Neural cell (in vitro differentiated cells): Measurements from ENCODE around the gene RPL36A. TPM values are rescaled to one million over a fixed set of nuclear protein-coding genes. Genes with fewer than 3 reads are reported as not detected.
A peak's percentile ranks its signal among the peaks of the same experiment; 100 is the strongest.

Experiments
- H2AFZ ChIP-seq: fragments of 200-600, 300-800 bp; sonication (generic), shearing (Covaris generic); 2 replicates; pipeline ENCODE4 v1.6.0; 2014; ENCODE audit warnings: low read depth, mild to moderate bottlenecking, antibody characterized with exemption, low read length, moderate library complexity
- H3F3A ChIP-seq: fragments of 200-600 bp; shearing (Covaris generic); 2 replicates; pipeline ENCODE4 v1.6.1; 2016; ENCODE audit warnings: mild to moderate bottlenecking, moderate library complexity, mixed read lengths, antibody characterized with exemption, low read length; ENCODE audit not compliant: insufficient read depth, poor library complexity, severe bottlenecking
- H3K27ac ChIP-seq: fragments of 200-600, 300-800 bp; sonication (generic), shearing (Covaris generic); 2 replicates; pipeline ENCODE4 v1.5.1; 2014; ENCODE audit warnings: mild to moderate bottlenecking, low read length, moderate library complexity
- H3K27me3 ChIP-seq: fragments of 300-800, 200-600 bp; sonication (generic), shearing (Covaris generic); 2 replicates; pipeline ENCODE4 v1.6.0; 2014; ENCODE audit warnings: mild to moderate bottlenecking, low read depth, low read length, moderate library complexity; ENCODE audit not compliant: insufficient read depth
- H3K36me3 ChIP-seq: fragments of 300-800, 200-600 bp; sonication (generic), shearing (Covaris generic); 2 replicates; pipeline ENCODE4 v1.5.1; 2014; ENCODE audit warnings: mild to moderate bottlenecking, antibody characterized with exemption, low read length, moderate library complexity; ENCODE audit not compliant: insufficient read depth
- H3K4me2 ChIP-seq: fragments of 300-800, 200-600 bp; sonication (generic), shearing (Covaris generic); 2 replicates; pipeline ENCODE4 v1.6.0; 2014; ENCODE audit warnings: mild to moderate bottlenecking, low read length
- H3K4me3 ChIP-seq: fragments of 300-800, 200-600 bp; sonication (generic), shearing (Covaris generic); 2 replicates; pipeline ENCODE4 v1.5.1; 2014; ENCODE audit warnings: mild to moderate bottlenecking, low read length, moderate library complexity
- H3K79me2 ChIP-seq: fragments of 200-600 bp; shearing (Covaris generic); replicated peaks from 2 replicates; pipeline ENCODE4 v1.6.0; 2014; ENCODE audit warnings: mild to moderate bottlenecking, low read length, moderate library complexity; ENCODE audit not compliant: insufficient read depth
- H3K9ac ChIP-seq: fragments of 300-800, 200-600 bp; sonication (generic), shearing (Covaris generic); 2 replicates; pipeline ENCODE4 v1.6.1; 2016; ENCODE audit warnings: mild to moderate bottlenecking, low read length, mixed read lengths
- H3K9me2 ChIP-seq: fragments of 200-600 bp; shearing (Covaris generic); 2 replicates; pipeline ENCODE4 v1.6.1; 2016; ENCODE audit warnings: mild to moderate bottlenecking, low read length, mixed read lengths; ENCODE audit not compliant: insufficient read depth
- H3K9me3 ChIP-seq: fragments of 200-600, 300-800 bp; sonication (generic), shearing (Covaris generic); 2 replicates; pipeline ENCODE4 v1.6.1; 2016; ENCODE audit warnings: mild to moderate bottlenecking, mixed run types, low read length, moderate library complexity, mixed read lengths
- H4K20me1 ChIP-seq: fragments of 200-600 bp; shearing (Covaris generic); 2 replicates; pipeline ENCODE4 v1.6.1; 2016; ENCODE audit warnings: mild to moderate bottlenecking, mixed run types; ENCODE audit not compliant: insufficient read depth
- EP300 ChIP-seq: fragments of 450-650 bp; conservative IDR thresholded peaks from 2 replicates; pipeline ENCODE4 v1.6.1; 2014; ENCODE audit warnings: antibody characterized with exemption, mild to moderate bottlenecking, moderate library complexity; ENCODE audit not compliant: poor library complexity, severe bottlenecking
- EZH2 ChIP-seq: fragments of 200-600, 300-800 bp; shearing (Covaris generic), sonication (generic); IDR thresholded peaks from 2 replicates; pipeline ENCODE4 v1.6.1; 2014; ENCODE audit warnings: antibody characterized with exemption, low read length, borderline replicate concordance, mild to moderate bottlenecking; ENCODE audit not compliant: insufficient read depth, poor library complexity, severe bottlenecking
- MXI1 ChIP-seq: fragments of 450-650 bp; conservative IDR thresholded peaks from 2 replicates; pipeline ENCODE4 v1.6.1; 2014; ENCODE audit warnings: antibody characterized with exemption, mild to moderate bottlenecking; ENCODE audit not compliant: poor library complexity, severe bottlenecking
- POLR2AphosphoS5 ChIP-seq: IDR thresholded peaks from 2 replicates; pipeline ENCODE4 v1.6.1; 2012
- RAD21 ChIP-seq: fragments of 450-650 bp; conservative IDR thresholded peaks from 2 replicates; pipeline ENCODE4 v1.6.1; 2014; ENCODE audit warnings: antibody characterized with exemption, mild to moderate bottlenecking, moderate library complexity
- SMC3 ChIP-seq: fragments of 450-650 bp; conservative IDR thresholded peaks from 2 replicates; pipeline ENCODE4 v1.6.1; 2014; ENCODE audit warnings: antibody characterized with exemption, mild to moderate bottlenecking, moderate library complexity; ENCODE audit not compliant: poor library complexity
- TAF1 ChIP-seq: IDR thresholded peaks from 2 replicates; pipeline ENCODE4 v1.6.1; 2012; ENCODE audit warnings: low read depth
- polyA plus RNA-seq: library from polyadenylated mRNA; depleted of rRNA; stranded (reverse); fragments of >200 nt; gene quantifications from 2 replicates; pipeline ENCODE4 v1.2.3, GENCODE V29; 2014
- TF ChIP-seq, protein P1 (sequence below): IDR thresholded peaks from 2 replicates; pipeline ENCODE4 v1.6.1; 2012; ENCODE audit warnings: borderline replicate concordance
- TF ChIP-seq, protein P2 (sequence below): fragments of 450-650 bp; IDR thresholded peaks from 2 replicates; pipeline ENCODE4 v1.5.1; 2014; ENCODE audit warnings: antibody characterized with exemption, mild to moderate bottlenecking, moderate library complexity; ENCODE audit not compliant: poor library complexity, severe bottlenecking

RPL36A gene
- polyA plus RNA-seq, 1 donor from 2014 or later = 1,978 TPM

DNA sequence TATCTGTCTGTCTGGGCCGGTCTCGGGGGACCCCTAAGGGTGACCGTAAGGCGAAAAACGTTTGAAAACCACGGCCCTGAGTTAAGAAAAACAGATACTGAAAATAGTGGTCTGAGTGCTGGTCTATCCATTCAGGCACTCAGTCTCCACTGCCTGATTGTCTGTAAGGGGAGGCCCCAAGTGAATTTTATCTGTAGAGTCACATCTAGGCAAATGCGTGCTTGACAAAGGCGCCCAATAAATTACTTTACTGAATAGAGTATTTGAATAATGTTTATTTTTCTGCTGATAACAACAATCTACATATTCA, 17.7 kb downstream of the RPL36A start:
- H2AFZ ChIP-seq = peak overlapping the region; percentile 21
- H3K9me2 ChIP-seq = no peaks in the 10 kb centered on the region
- no peaks in the 10 kb centered on the region for H3F3A ChIP-seq
- H4K20me1 ChIP-seq = no peaks in the 10 kb centered on the region
- peak overlapping the region; percentile 79 for H3K4me3 ChIP-seq
- H3K27ac ChIP-seq = peak overlapping the region; percentile 96
- peaks cover 34% of the 10 kb centered on the region for H3K79me2 ChIP-seq
- H3K9ac ChIP-seq = peak overlapping the region; percentile 89
- no peaks in the 10 kb centered on the region for H3K27me3 ChIP-seq
- H3K36me3 ChIP-seq = no peaks in the 10 kb centered on the region
- H3K4me2 ChIP-seq = no peak overlapping the region
- TF ChIP-seq EP300 = no peak
- no peak for TF ChIP-seq POLR2AphosphoS5
- TF ChIP-seq, protein P1, sequence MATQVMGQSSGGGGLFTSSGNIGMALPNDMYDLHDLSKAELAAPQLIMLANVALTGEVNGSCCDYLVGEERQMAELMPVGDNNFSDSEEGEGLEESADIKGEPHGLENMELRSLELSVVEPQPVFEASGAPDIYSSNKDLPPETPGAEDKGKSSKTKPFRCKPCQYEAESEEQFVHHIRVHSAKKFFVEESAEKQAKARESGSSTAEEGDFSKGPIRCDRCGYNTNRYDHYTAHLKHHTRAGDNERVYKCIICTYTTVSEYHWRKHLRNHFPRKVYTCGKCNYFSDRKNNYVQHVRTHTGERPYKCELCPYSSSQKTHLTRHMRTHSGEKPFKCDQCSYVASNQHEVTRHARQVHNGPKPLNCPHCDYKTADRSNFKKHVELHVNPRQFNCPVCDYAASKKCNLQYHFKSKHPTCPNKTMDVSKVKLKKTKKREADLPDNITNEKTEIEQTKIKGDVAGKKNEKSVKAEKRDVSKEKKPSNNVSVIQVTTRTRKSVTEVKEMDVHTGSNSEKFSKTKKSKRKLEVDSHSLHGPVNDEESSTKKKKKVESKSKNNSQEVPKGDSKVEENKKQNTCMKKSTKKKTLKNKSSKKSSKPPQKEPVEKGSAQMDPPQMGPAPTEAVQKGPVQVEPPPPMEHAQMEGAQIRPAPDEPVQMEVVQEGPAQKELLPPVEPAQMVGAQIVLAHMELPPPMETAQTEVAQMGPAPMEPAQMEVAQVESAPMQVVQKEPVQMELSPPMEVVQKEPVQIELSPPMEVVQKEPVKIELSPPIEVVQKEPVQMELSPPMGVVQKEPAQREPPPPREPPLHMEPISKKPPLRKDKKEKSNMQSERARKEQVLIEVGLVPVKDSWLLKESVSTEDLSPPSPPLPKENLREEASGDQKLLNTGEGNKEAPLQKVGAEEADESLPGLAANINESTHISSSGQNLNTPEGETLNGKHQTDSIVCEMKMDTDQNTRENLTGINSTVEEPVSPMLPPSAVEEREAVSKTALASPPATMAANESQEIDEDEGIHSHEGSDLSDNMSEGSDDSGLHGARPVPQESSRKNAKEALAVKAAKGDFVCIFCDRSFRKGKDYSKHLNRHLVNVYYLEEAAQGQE = no peak
- TF ChIP-seq SMC3 = no peak
- TF ChIP-seq, protein P2, sequence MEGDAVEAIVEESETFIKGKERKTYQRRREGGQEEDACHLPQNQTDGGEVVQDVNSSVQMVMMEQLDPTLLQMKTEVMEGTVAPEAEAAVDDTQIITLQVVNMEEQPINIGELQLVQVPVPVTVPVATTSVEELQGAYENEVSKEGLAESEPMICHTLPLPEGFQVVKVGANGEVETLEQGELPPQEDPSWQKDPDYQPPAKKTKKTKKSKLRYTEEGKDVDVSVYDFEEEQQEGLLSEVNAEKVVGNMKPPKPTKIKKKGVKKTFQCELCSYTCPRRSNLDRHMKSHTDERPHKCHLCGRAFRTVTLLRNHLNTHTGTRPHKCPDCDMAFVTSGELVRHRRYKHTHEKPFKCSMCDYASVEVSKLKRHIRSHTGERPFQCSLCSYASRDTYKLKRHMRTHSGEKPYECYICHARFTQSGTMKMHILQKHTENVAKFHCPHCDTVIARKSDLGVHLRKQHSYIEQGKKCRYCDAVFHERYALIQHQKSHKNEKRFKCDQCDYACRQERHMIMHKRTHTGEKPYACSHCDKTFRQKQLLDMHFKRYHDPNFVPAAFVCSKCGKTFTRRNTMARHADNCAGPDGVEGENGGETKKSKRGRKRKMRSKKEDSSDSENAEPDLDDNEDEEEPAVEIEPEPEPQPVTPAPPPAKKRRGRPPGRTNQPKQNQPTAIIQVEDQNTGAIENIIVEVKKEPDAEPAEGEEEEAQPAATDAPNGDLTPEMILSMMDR = no peak
- no peaks in the 10 kb centered on the region for H3K9me3 ChIP-seq

DNA sequence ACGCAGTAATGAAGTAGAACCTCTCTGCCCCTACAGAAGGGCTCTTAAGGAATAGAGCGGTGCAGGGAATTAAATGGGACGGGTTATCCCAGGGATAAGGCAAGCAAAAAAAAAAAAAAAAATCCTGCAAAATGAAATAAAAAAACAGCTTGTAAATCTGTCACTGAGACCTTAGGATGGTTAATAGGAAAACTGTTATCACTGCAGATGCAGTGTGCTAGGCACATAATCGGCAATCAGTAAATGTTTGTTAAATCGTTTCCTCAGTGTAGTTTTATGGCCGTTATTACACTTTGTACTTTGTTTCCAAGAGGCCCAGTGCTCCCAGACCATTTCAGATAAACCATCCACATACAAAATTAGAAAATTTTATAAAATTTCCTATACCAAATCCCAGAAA, 18.2 kb downstream of the RPL36A start:
- H3K9ac ChIP-seq = peak overlapping the region; percentile 89
- H3F3A ChIP-seq = no peaks in the 10 kb centered on the region
- peak overlapping the region; percentile 79 for H3K4me3 ChIP-seq
- no peaks in the 10 kb centered on the region for H3K36me3 ChIP-seq
- peaks cover 34% of the 10 kb centered on the region for H3K79me2 ChIP-seq
- no peaks in the 10 kb centered on the region for H3K9me2 ChIP-seq
- H3K4me2 ChIP-seq = peak overlapping the region; percentile 73
- peak overlapping the region; percentile 96 for H3K27ac ChIP-seq
- no peaks in the 10 kb centered on the region for H3K27me3 ChIP-seq
- H3K9me3 ChIP-seq = no peaks in the 10 kb centered on the region
- TF ChIP-seq TAF1 (no peak), RAD21 (no peak), EZH2 (no peak), EP300 (no peak), SMC3 (no peak), POLR2AphosphoS5 (no peak), MXI1 (no peak)
- TF ChIP-seq, protein P1 = no peak
- TF ChIP-seq, protein P2 = no peak
- H2AFZ ChIP-seq = no peak overlapping the region
- H4K20me1 ChIP-seq = no peaks in the 10 kb centered on the region
